ENCODE measurements around the gene GNG12. TPM values are rescaled to one million over a fixed set of nuclear protein-coding genes. Genes with fewer than 3 reads are reported as not detected.
A peak's percentile ranks its signal among the peaks of the same experiment; 100 is the strongest.

Gene GNG12
- total RNA-seq, 1 experiment from 2014 or later = 117 TPM

DNA sequence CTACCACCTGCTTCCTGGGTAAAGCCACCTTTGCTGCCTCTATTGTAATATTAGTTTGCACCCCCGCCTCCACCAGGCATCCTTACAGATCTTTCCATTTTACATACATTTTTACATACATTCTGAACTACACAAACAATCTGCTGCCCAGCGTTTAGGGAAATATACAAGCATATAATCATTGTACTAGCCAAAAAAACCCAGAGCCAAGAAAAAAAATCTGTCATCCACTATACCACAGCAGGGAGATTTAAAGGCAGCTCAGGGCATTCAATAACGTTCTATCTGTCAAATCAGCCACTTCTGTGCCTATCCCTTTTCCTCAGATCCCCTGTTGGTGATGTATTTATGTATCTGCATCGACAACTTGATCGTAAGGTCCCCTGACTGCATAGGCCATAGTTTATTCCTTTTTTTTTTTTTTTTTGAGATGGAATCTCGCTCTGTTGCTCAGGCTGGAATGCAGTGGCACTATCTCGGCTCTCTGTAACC is 43.0 kb downstream of the GNG12 start:
- Mint-ChIP-seq H3K36me3 (ENCODE audit: insufficient read depth, unreplicated experiment) (peaks cover 7% of the 10 kb centered on the region), H3K27me3 (ENCODE audit: insufficient read depth, unreplicated experiment) (no peaks in the 10 kb centered on the region), H3K4me1 (ENCODE audit: insufficient read depth, unreplicated experiment) (peaks cover 71% of the 10 kb centered on the region), H3K4me3 (ENCODE audit: unreplicated experiment) (no peak overlapping the region), H3K9me3 (ENCODE audit: unreplicated experiment) (no peaks in the 10 kb centered on the region), H3K27ac (ENCODE audit: low read depth, unreplicated experiment) (peak overlapping the region; percentile 88)
- intact Hi-C loops (cut with micrococcal nuclease) = loop anchor here (2.0 kb wide), 1 partner anchor 43 kb away; the partner anchor contains the start of gene GNG12
- no TSS peak for BruUV-seq (replicated peaks)
- TF ChIP-seq, protein P1, sequence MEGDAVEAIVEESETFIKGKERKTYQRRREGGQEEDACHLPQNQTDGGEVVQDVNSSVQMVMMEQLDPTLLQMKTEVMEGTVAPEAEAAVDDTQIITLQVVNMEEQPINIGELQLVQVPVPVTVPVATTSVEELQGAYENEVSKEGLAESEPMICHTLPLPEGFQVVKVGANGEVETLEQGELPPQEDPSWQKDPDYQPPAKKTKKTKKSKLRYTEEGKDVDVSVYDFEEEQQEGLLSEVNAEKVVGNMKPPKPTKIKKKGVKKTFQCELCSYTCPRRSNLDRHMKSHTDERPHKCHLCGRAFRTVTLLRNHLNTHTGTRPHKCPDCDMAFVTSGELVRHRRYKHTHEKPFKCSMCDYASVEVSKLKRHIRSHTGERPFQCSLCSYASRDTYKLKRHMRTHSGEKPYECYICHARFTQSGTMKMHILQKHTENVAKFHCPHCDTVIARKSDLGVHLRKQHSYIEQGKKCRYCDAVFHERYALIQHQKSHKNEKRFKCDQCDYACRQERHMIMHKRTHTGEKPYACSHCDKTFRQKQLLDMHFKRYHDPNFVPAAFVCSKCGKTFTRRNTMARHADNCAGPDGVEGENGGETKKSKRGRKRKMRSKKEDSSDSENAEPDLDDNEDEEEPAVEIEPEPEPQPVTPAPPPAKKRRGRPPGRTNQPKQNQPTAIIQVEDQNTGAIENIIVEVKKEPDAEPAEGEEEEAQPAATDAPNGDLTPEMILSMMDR (IDR thresholded peaks at IDR 0.05; ENCODE audit: unreplicated experiment) = no peak
- no peak for DNase-seq (ENCODE audit: unreplicated experiment)
- POLR2A ChIA-PET = interaction anchor here (0.6 to 6.3 kb wide), 2 partner anchors 14 to 25 kb away, joined by 3 to 40 read pairs; no protein-coding TSS in a partner anchor
- CTCF ChIA-PET = interaction anchor here (1.0 to 2.0 kb wide), 3 partner anchors 14 to 24 kb away, joined by 3 to 10 read pairs (median 6); no protein-coding TSS in a partner anchor

DNA sequence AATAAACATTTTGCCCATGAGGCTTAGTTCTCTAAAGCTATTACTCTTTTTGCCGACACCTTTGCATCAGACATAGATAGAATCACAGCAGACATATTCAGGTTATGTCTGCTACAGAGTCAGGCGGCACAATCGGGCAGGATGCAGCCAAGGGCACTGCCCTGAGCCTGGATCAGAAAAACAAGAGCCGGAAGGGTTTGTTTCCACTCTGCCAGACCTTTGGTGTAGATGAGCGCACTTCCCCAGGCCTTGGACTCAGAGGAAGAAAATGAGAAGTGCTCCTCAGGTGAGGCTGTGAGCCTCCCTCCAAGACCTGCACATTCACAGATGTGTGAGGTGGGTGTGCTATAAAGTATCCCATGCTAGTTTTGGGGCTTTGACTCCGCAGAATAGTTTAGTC is 43.7 kb downstream of the GNG12 start:
- intact Hi-C loops (cut with micrococcal nuclease) = no loop called here
- Mint-ChIP-seq H3K4me3 (ENCODE audit: unreplicated experiment) (no peak overlapping the region), H3K27ac (ENCODE audit: low read depth, unreplicated experiment) (no peak overlapping the region), H3K27me3 (ENCODE audit: insufficient read depth, unreplicated experiment) (no peaks in the 10 kb centered on the region), H3K36me3 (ENCODE audit: insufficient read depth, unreplicated experiment) (peaks cover 7% of the 10 kb centered on the region), H3K9me3 (ENCODE audit: unreplicated experiment) (no peaks in the 10 kb centered on the region), H3K4me1 (ENCODE audit: insufficient read depth, unreplicated experiment) (peaks cover 67% of the 10 kb centered on the region)
- POLR2A ChIA-PET = interaction anchor here (1.3 to 6.3 kb wide), 2 partner anchors 15 to 25 kb away, joined by 6 to 40 read pairs; no protein-coding TSS in a partner anchor
- no peak for DNase-seq (ENCODE audit: unreplicated experiment)
- TF ChIP-seq, protein P1 (IDR thresholded peaks at IDR 0.05; ENCODE audit: unreplicated experiment) = no peak
- no TSS peak for BruUV-seq (replicated peaks)
- CTCF ChIA-PET = interaction anchor here (0.6 to 3.9 kb wide), 5 partner anchors 13 to 257 kb away, joined by 3 to 28 read pairs (median 4); no protein-coding TSS in a partner anchor

DNA sequence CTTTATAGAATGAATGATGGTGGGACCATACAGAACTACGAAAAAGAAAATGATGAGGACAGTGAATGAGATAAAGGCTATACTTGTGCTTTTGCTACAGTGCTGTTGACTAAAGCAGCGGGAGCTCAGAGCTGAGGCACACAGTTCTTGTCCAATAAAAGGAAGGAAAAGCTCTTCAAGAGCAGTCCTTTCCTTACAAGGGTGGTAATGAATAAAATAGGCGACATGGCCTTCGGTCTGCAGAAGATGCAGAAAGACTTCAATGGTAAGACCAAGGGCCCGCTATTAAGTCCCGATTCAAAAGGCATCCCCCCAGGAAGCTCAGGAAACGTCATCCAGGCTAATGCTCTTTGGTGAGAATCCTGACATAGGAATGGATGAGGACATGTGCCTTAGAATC is 44.4 kb downstream of the GNG12 start:
- intact Hi-C loops (cut with micrococcal nuclease) = no loop called here
- CTCF ChIA-PET = interaction anchor here (0.6 to 3.9 kb wide), 7 partner anchors 17 to 257 kb away, joined by 3 to 28 read pairs (median 4); no protein-coding TSS in a partner anchor
- POLR2A ChIA-PET = interaction anchor here (1.3 to 6.3 kb wide), 3 partner anchors 16 to 46 kb away, joined by 5 to 40 read pairs (median 6); no protein-coding TSS in a partner anchor
- H3K27ac Mint-ChIP-seq (ENCODE audit: low read depth, unreplicated experiment) = no peak overlapping the region
- peaks cover 7% of the 10 kb centered on the region for H3K36me3 Mint-ChIP-seq (ENCODE audit: insufficient read depth, unreplicated experiment)
- H3K4me3 Mint-ChIP-seq (ENCODE audit: unreplicated experiment) = no peak overlapping the region
- TF ChIP-seq, protein P1 (IDR thresholded peaks at IDR 0.05; ENCODE audit: unreplicated experiment) = no peak
- H3K9me3 Mint-ChIP-seq (ENCODE audit: unreplicated experiment) = no peaks in the 10 kb centered on the region
- H3K27me3 Mint-ChIP-seq (ENCODE audit: insufficient read depth, unreplicated experiment) = no peaks in the 10 kb centered on the region
- H3K4me1 Mint-ChIP-seq (ENCODE audit: insufficient read depth, unreplicated experiment) = peaks cover 60% of the 10 kb centered on the region
- no peak for DNase-seq (ENCODE audit: unreplicated experiment)
- no TSS peak for BruUV-seq (replicated peaks)

DNA sequence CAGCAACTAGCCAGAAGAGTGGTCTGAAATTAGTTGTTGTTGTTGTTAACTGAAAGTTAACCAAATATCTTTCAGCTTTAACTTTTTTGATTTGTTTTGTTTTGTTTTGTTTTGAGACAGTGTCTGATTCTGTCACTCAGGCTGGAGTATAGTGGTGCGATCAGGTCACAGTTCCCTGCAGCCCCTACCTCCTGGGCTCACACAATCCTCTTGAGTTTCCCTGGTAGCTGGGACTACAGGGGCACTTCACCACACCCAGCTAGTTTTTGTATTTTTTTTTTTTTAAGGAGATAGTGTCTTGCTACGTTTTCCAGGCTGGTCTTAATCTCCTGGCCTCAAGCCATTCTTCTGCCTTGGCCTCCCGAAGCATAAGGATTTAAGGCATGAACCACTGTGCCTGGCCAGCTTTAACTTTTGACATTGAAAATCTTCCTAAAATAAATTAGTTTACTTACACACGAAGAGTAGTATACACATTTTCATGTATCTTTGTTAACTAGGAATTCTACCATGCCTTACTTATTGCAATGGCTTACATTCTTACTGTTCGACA is 45.0 kb downstream of the GNG12 start:
- intact Hi-C loops (cut with micrococcal nuclease) = no loop called here
- peaks cover 55% of the 10 kb centered on the region for H3K4me1 Mint-ChIP-seq (ENCODE audit: insufficient read depth, unreplicated experiment)
- CTCF ChIA-PET = interaction anchor here (0.8 to 3.9 kb wide), 9 partner anchors 13 to 226 kb away, joined by 3 to 28 read pairs (median 4); no protein-coding TSS in a partner anchor
- POLR2A ChIA-PET = interaction anchor here (0.6 to 1.5 kb wide), 7 partner anchors 12 to 310 kb away, joined by 3 to 7 read pairs (median 3); no protein-coding TSS in a partner anchor
- H3K27me3 Mint-ChIP-seq (ENCODE audit: insufficient read depth, unreplicated experiment) = no peaks in the 10 kb centered on the region
- H3K36me3 Mint-ChIP-seq (ENCODE audit: insufficient read depth, unreplicated experiment) = peaks cover 7% of the 10 kb centered on the region
- TF ChIP-seq, protein P1 (IDR thresholded peaks at IDR 0.05; ENCODE audit: unreplicated experiment) = no peak
- BruUV-seq (replicated peaks) = no TSS peak
- DNase-seq (ENCODE audit: unreplicated experiment) = no peak
- H3K9me3 Mint-ChIP-seq (ENCODE audit: unreplicated experiment) = no peaks in the 10 kb centered on the region
- no peak overlapping the region for H3K4me3 Mint-ChIP-seq (ENCODE audit: unreplicated experiment)
- H3K27ac Mint-ChIP-seq (ENCODE audit: low read depth, unreplicated experiment) = no peak overlapping the region

Measured in MCF 10A (cell line).